GM18520 (cell line): Measurements from ENCODE around the gene TEAD1.

Experiments
- ATAC-seq: cut with Tn5 transposase; IDR thresholded peaks from one replicate; pipeline ENCODE4 v1.9.1; 2021; ENCODE audit not compliant: unreplicated experiment

Gene TEAD1

DNA sequence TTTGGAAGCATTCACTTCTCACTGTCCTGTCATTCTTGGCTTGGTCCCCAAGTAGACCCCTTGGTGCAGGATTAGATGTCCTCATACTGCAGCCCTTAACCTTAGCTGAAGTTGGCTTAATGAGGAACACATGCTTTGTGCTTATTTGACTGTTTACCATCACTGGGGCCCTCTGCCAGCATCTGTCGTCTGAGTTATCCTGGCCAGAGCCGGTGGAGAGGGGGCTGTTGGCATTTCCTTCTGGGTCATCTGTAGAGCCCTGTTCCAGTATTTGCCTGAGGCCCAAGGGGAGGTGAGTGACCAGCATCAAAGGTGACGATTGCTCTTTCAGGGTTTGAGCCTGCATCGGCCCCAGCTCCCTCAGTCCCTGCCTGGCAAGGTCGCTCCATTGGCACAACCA is 208.4 kb downstream of the TEAD1 start:
- no peak for ATAC-seq

DNA sequence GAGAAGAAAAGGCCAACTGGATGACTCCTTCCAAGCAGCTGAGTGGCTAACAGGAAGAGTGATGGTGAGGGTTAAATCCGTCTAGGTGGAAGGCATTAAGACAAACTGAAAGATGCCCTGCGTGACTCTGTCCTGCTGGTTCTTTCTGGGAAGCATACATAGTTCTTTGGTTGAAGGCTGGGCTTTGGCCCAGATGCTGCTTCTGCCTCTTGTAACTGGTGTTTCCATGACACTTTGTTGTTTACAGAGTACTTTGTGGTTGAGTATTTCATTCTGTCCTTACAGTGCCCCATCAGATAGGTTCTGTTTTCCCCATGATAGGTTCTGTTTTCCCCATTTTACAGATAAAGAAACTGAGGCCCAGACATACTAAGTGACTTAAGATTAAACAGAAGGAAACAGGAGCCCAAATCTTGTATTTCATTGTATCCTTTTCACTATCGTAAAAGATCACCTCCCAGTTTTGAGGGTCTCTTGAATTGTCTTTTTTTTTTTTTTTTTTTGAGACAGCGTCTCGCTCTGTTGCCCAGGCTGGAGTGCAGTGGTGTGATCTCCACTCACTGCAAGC is 210.6 kb downstream of the TEAD1 start:
- no peak for ATAC-seq

DNA sequence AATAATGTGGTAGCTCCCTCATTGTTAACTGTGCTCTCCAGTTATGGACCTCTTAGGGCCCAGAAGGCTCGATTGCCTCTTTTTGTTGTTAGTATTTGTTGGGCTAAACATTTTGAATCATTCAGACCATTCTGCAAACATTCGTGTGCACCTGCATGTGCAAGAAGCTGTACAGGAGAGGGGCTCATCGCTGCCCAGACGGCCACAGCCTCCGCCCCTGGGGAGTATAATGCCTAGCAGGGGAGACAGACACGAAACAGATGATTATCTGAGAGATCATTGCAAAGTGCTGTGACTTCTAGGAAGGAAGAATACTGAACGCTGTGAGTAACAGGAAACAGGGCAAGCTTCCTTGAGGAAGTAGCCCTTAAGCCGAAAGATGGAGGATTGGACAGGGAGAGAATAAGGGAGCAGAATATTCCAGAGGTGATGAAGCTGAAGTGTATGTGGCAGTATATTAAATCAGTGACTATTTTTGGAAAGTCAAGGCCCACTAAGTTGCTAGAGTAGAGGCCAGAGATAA is 211.6 kb downstream of the TEAD1 start:
- no peak for ATAC-seq

DNA sequence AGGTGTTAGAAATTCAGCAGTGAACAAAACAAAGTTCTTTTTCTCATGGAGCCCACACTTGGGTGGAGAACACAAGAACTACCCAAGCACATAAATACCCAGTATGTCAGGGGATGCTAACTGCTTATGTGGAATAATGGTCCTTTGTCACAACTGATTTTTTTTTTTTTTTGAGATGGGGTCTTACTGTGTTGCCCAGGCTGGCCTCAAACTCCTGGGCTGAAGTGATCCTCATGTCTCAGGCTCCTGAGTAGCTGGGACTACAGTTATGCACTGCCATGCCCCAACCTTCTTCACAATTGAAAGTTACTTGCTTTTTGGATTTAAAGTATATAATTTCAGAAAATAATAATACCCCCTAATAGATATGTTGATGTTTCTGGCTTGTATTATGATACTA is 212.3 kb downstream of the TEAD1 start:
- no peak for ATAC-seq

DNA sequence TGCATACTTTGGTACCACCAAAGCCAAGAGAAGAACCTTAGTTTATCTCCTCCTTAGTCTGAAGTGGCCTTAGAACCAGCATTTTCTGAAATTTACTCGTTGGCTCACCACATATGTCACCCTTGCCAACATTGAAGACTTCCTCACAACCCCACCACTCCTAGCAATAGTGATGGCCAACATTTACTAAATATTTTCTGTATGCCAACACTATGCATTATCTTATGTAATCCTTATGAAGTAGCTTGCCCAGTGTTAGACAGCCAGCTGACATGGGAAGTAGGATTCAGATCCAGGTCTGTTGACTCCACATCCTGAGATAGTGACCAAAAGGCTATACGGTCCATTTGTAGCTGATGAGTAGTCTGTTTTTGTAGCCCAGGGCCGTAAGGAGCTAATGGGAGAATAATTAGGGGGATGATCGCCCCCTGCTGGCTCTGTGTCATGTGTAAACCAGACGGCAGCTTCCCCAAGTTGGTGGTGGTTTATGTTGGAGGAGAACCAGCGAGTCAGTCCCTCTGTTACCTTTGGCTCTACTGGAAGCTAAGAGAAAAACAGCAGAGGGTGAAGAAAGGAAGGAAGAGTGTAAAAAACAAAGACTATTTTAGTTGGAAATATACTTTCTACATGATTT is 214.4 kb downstream of the TEAD1 start:
- no peak for ATAC-seq

GRCh38 chr11:12889243-12889642 is 215.0 kb downstream of the TEAD1 start:
- ATAC-seq, result no peak

DNA sequence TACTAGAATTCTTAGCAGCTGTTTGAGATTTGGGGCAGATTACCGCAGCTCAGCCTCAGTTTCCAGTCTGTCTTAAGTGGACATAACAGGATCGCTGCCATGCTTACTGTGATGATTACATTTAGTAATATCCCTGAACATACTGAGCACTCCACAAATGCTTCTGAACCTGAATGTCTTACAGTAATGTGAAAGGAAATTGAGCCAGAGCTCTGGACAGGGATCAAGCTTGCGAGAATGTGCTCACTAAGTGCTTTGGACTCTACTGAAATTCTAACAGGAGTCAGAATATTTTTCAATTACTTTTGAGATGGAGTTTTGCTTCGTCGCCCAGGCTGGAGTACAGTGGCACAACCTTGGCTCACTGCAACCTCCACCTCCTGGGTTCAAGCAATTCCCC is 216.3 kb downstream of the TEAD1 start:
- ATAC-seq, result no peak

- ATAC-seq, result no peak
These were observed 219.8 kb downstream of the TEAD1 start for GRCh38 chr11:12893787-12894672.

GRCh38 chr11:12897390-12897789 is 223.2 kb downstream of the TEAD1 start:
- ATAC-seq, result no peak

GRCh38 chr11:12897867-12898266 is 223.6 kb downstream of the TEAD1 start:
- ATAC-seq, result no peak

- ATAC-seq, result no peak
These were observed 226.3 kb downstream of the TEAD1 start for GRCh38 chr11:12900496-12900895.

DNA sequence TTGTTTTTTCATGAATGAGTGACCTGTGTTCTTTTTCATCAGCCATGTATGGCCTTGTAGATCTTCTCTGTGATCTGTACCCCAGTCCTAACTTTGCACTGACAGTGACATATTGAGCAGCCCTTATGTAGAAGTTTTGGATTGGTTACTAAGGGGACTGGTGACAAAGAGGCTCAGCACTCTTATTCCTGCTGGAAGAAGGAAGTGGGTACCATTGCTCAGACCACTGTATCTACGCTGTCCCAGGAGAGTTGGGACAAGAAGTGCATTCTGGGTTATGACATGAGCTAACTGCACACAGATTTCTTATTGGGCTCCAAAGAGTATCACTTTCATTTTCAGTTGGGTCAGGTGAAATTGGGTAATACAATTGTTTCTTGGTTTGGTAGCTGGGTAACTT is 227.1 kb downstream of the TEAD1 start:
- no peak for ATAC-seq

DNA sequence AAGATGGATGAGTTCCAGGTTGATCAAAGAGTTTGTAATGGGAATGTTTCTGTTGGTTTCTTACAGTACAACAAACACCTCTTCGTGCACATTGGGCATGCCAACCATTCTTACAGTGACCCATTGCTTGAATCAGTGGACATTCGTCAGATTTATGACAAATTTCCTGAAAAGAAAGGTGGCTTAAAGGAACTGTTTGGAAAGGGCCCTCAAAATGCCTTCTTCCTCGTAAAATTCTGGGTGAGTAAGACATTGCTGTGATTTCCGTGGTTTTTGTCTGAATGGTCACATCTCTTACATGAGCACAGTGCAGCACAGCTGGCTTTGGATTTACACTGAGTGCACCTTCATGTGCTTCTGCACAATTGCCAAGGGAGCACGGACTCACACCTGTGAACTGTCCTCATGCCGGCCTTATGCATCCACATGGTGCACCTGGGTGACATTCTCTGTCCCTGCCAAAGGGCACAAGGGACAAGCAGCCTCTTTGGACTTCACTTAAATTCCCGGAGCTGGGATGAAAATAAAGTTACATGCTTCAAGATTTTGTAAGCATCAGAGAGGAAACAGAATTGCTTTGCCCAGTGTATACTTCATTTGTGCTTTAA is 227.8 kb downstream of the TEAD1 start:
- no peak for ATAC-seq

GRCh38 chr11:12902791-12903486 is 228.7 kb downstream of the TEAD1 start:
- no peak for ATAC-seq

- no peak for ATAC-seq
These were observed 231.2 kb downstream of the TEAD1 start for GRCh38 chr11:12905435-12905834.

DNA sequence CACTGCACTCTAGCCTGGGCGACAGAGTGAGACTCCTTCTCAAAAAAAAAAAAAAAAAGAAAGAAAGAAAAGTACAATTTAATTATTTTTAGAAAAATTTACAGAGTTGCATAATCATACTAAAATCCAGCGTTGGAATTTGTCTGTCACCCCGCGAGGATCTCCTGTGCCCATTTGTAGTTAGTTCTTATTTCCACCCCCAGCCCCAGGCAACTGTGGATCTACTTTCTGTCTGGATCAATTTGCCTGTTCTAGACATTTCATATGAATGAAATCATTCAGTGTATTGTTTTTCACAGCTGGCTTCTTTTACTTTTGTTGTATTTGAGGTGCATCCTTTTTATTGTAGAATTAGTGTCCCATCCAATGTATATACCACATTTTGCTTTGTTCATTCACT is 232.3 kb downstream of the TEAD1 start:
- ATAC-seq, result no peak

- no peak for ATAC-seq
These were observed 235.7 kb downstream of the TEAD1 start for GRCh38 chr11:12909879-12910278.

- ATAC-seq, result no peak
These were observed 240.2 kb downstream of the TEAD1 start for GRCh38 chr11:12914400-12914912.

- ATAC-seq, result no peak
These were observed 240.9 kb downstream of the TEAD1 start for GRCh38 chr11:12915093-12915492.

GRCh38 chr11:12917822-12918221 is 243.6 kb downstream of the TEAD1 start:
- ATAC-seq, result no peak

DNA sequence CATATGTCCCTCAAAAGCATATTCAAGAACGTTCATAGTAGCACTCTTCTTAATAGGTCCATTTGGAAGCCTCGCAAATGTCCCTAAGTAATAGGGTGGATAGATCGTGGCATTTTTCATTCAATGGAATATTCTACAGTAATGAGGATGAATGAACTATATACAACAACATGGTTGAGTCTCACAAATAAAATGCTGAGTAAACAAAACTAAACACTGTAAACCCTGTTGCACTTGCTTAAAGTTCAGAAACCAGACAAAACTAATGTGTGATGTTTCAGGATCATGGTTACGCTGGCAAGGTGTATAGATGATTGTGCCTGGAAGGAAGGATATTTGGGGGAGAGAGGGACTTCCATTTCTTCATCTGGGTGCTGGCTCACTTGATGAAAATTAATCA is 244.4 kb downstream of the TEAD1 start:
- ATAC-seq, result no peak
